Brain microvascular endothelial cell (primary cell): ENCODE measurements around the gene PEPD.
A peak's percentile ranks its signal among the peaks of the same experiment; 100 is the strongest.

ENCODE experiments used
- DNase-seq: peaks from one replicate; pipeline ENCODE4 v3.0.0-alpha.2; 2020
- H3K27ac ChIP-seq: fragments of 250-450 bp; sonication (Bioruptor Pico); 2 replicates; pipeline ENCODE4 v1.5.1; 2020; ENCODE audit warnings: mild to moderate bottlenecking, moderate library complexity
- H3K27me3 ChIP-seq: fragments of 250-450 bp; sonication (Bioruptor Pico); replicated peaks from 2 replicates; pipeline ENCODE4 v1.5.1; 2020; ENCODE audit warnings: mild to moderate bottlenecking
- H3K36me3 ChIP-seq: fragments of 250-450 bp; sonication (Bioruptor Pico); replicated peaks from 2 replicates; pipeline ENCODE4 v1.5.1; 2020; ENCODE audit warnings: mild to moderate bottlenecking
- H3K4me3 ChIP-seq: 2 replicates; pipeline ENCODE4 v1.5.1; 2011; ENCODE audit warnings: low read depth, mild to moderate bottlenecking, control low read depth, low read length, moderate library complexity
- in situ Hi-C: cut with HindIII; loops from 2 replicates; pipeline ENCODE4 v1.10.0; 2017; ENCODE audit warnings: low sequenced_read_pairs, low pct_ligation_motif_present
- TF ChIP-seq, protein P1 (sequence below): IDR thresholded peaks from 2 replicates; pipeline ENCODE4 v1.5.1; 2011; ENCODE audit warnings: low read depth, mild to moderate bottlenecking, moderate library complexity, low read length, control low read depth, inconsistent platforms; ENCODE audit errors: missing control alignments

The PEPD gene

DNA sequence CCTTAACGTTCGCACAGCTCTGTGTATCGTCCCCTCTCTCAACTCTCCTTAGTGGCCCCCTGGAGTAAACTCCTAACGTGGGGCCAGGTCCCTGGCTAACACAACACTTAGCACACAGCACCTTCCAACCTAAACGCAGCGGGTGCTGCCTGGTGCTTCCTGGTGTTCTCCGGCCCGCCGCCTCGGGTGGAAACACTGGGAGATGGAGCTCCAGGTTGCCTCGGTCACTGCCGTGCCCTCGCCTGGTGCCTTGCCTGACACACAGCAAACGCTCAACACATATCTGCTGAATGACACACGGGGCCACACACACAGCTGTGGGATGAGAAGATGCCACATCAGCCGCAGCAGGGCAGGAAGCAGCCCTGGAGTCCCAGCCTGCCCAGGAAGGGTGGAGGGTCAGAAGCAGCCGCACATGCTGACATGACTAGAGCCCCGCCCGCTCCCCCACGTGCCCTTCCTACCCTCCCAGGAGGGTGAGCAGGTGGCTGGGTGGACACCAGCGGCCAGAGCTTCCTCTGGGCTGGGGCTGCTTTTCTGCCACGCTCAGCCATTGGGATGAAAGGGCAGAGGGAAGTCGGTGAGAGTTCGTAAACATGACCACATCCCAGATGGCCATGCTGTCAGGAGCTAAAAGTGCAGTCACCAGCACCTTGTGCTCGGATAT lies 6.6 kb downstream of the PEPD start:
- TF ChIP-seq, protein P1, sequence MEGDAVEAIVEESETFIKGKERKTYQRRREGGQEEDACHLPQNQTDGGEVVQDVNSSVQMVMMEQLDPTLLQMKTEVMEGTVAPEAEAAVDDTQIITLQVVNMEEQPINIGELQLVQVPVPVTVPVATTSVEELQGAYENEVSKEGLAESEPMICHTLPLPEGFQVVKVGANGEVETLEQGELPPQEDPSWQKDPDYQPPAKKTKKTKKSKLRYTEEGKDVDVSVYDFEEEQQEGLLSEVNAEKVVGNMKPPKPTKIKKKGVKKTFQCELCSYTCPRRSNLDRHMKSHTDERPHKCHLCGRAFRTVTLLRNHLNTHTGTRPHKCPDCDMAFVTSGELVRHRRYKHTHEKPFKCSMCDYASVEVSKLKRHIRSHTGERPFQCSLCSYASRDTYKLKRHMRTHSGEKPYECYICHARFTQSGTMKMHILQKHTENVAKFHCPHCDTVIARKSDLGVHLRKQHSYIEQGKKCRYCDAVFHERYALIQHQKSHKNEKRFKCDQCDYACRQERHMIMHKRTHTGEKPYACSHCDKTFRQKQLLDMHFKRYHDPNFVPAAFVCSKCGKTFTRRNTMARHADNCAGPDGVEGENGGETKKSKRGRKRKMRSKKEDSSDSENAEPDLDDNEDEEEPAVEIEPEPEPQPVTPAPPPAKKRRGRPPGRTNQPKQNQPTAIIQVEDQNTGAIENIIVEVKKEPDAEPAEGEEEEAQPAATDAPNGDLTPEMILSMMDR, result no peak
- Histone ChIP-seq H3K27me3 (no peaks in the 10 kb centered on the region), H3K27ac (no peak overlapping the region), H3K4me3 (no peak overlapping the region), H3K36me3 (no peaks in the 10 kb centered on the region)
- DNase-seq, result peak; percentile 25
- in situ Hi-C loops, result no loop called here

DNA sequence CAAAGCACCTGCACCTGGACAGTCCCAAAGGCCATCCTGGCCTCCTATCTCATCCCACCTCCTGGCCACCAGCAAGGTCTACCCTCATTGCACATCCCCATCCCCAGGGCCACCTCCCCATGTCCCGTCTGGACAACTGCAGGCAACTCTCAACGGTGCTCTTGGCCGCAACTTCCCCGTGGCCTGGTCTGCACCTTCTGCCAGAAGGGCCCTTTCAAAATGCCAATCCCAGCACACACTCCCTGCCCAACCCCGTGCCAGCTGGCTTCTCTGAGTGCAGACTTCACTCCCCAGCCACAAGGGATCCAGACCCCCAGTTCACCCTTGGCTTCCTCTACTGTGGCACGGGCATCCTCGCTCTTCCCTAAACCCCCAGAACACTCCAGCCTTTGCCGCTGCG lies 8.2 kb downstream of the PEPD start:
- in situ Hi-C loops, result no loop called here
- no peak for DNase-seq
- H3K36me3 ChIP-seq, result no peaks in the 10 kb centered on the region
- no peaks in the 10 kb centered on the region for H3K27me3 ChIP-seq
- no peak overlapping the region for H3K4me3 ChIP-seq
- TF ChIP-seq, protein P1, result no peak
- H3K27ac ChIP-seq, result no peak overlapping the region

DNA sequence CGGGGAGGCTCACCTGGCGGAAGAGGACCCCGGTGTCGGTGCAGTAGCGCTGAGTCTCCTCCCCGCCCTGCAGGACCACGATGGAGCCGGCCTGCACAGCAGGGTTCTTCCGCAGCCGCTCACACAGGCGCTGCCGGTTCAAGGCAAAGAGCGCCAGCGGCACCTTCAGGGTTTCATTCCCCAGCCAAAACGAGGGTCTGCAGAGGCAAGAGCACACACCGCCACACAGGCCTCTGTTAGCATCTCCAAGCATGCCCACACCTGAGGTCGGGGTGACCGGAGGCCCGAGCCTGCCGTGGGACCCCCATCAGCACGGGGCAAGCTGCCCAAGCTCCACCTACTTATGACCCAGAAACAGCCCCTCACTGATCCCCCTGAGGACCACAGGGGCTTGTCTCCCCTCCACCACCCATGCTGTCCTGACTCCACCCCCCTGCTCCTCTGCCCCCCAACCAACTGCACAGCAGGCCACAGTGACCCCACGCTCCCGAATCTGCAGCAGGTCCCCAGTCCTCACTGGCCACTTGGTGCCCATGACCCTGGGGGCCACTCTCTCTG lies 8.9 kb downstream of the PEPD start:
- in situ Hi-C loops, result no loop called here
- H3K27ac ChIP-seq, result no peak overlapping the region
- H3K36me3 ChIP-seq, result no peaks in the 10 kb centered on the region
- no peak for DNase-seq
- no peak overlapping the region for H3K4me3 ChIP-seq
- TF ChIP-seq, protein P1, result no peak
- no peaks in the 10 kb centered on the region for H3K27me3 ChIP-seq

DNA sequence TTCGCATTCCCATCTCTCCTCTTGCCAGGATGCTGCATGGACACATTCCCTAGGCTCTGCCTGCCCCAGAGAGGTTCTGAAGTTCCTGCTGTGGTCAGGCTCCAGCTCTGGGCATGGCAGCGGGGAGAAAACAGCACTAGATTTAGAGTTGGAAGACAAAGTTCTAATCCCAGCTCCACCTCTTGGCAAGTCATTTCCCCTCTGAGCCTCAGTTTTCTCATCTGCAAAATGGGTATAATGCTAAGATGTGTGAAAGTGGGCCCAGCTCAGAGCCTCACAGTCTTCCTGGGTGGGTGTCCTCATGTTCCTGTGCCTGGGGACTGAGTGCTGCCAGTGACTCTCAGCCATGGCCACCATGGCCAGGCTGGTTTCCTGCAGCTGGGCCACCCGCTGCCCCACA lies 9.6 kb downstream of the PEPD start:
- in situ Hi-C loops, result no loop called here
- H3K36me3 ChIP-seq, result no peaks in the 10 kb centered on the region

DNA sequence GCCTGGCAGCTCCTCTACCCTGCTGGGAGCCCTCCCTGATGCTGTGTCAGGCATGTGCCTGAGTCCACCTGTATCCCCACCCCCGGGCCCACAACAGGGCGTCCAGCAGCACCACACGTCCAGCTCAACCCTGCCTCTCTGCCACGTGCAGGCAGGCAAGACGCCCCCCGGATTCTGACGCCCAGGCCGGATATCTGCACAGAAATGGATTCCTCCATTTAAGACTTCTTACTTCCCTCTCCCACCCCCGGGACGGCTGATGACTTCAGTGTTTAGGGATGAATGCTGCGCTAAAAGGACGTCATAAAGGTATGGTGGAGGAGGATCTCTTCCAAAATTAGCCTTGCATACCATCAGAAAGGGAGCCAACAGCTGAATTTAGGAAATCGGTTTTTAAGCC lies 10.2 kb downstream of the PEPD start:
- H3K27me3 ChIP-seq, result no peaks in the 10 kb centered on the region
- in situ Hi-C loops, result no loop called here
- H3K27ac ChIP-seq, result no peak overlapping the region
- no peak for DNase-seq
- H3K36me3 ChIP-seq, result no peaks in the 10 kb centered on the region
- H3K4me3 ChIP-seq, result no peak overlapping the region
- TF ChIP-seq, protein P1, result no peak

More for the DNA sequence above, 9.6 kb downstream of the PEPD start:
- no peak overlapping the region for H3K27ac ChIP-seq
- DNase-seq, result no peak
- TF ChIP-seq, protein P1, result no peak
- no peak overlapping the region for H3K4me3 ChIP-seq
- no peaks in the 10 kb centered on the region for H3K27me3 ChIP-seq
